GM10847 (cell line): Measurements from ENCODE around the gene EHD3.

Experiments
- POLR2A ChIP-seq: IDR thresholded peaks from 2 replicates; pipeline ENCODE4 v1.6.1; 2011; ENCODE audit not compliant: insufficient read length; ENCODE audit errors: extremely low read depth

EHD3 gene

GRCh38 chr2:31226266-31226665 lies 7.7 kb upstream of the EHD3 start:
- TF ChIP-seq POLR2A = no peak

GRCh38 chr2:31227110-31227509 lies 6.8 kb upstream of the EHD3 start:
- TF ChIP-seq POLR2A = no peak

- no peak for TF ChIP-seq POLR2A
Measured at GRCh38 chr2:31227711-31228125, 6.2 kb upstream of the EHD3 start.

- TF ChIP-seq POLR2A = no peak
Measured at GRCh38 chr2:31228717-31229116, 5.2 kb upstream of the EHD3 start.

GRCh38 chr2:31230751-31231150 lies 3.2 kb upstream of the EHD3 start:
- TF ChIP-seq POLR2A = no peak

GRCh38 chr2:31231571-31232302 lies 2.2 kb upstream of the EHD3 start:
- no peak for TF ChIP-seq POLR2A

- TF ChIP-seq POLR2A = no peak
Measured at GRCh38 chr2:31232586-31232985, 1.4 kb upstream of the EHD3 start.

- TF ChIP-seq POLR2A = no peak
Measured at GRCh38 chr2:31233231-31233630, 721 bp upstream of the EHD3 start.

- TF ChIP-seq POLR2A = no peak
Measured at GRCh38 chr2:31234683-31235503, 941 bp downstream of the EHD3 start.

GRCh38 chr2:31235504-31235902 lies 1.6 kb downstream of the EHD3 start:
- no peak for TF ChIP-seq POLR2A

- no peak for TF ChIP-seq POLR2A
Measured at GRCh38 chr2:31236433-31237205, 2.7 kb downstream of the EHD3 start.

GRCh38 chr2:31237348-31238017 lies 3.5 kb downstream of the EHD3 start:
- TF ChIP-seq POLR2A = no peak

GRCh38 chr2:31238126-31238905 lies 4.4 kb downstream of the EHD3 start:
- TF ChIP-seq POLR2A = no peak

- no peak for TF ChIP-seq POLR2A
Measured at GRCh38 chr2:31238906-31239592, 5.1 kb downstream of the EHD3 start.
